BE2C (cell line): ENCODE results near the gene CBLN2. TPM values are rescaled to one million over a fixed set of nuclear protein-coding genes. Genes with fewer than 3 reads are reported as not detected.

Experiments used
- DNase-seq: peaks from one replicate; pipeline ENCODE4 v3.0.0-alpha.2; 2020
- H3K27me3 ChIP-seq: fragments of 250-450 bp; sonication (Bioruptor Pico); 2 replicates; pipeline ENCODE4 v1.5.1; 2020; ENCODE audit warnings: mild to moderate bottlenecking
- H3K36me3 ChIP-seq: fragments of 250-450 bp; sonication (Bioruptor Pico); 2 replicates; pipeline ENCODE4 v1.5.1; 2020; ENCODE audit warnings: mild to moderate bottlenecking
- H3K4me1 ChIP-seq: fragments of 250-450 bp; sonication (Bioruptor Pico); 2 replicates; pipeline ENCODE4 v1.5.1; 2020
- H3K4me3 ChIP-seq: 2 replicates; pipeline ENCODE4 v1.5.1; 2011; ENCODE audit warnings: low read depth, low read length
- H3K9me3 ChIP-seq: fragments of 250-450 bp; sonication (Bioruptor Pico); 2 replicates; pipeline ENCODE4 v1.5.1; 2020
- polyA plus RNA-seq: library from polyadenylated mRNA; unstranded; fragments of >200 nt; gene quantifications from one replicate; pipeline ENCODE4 v1.2.1, GENCODE V29; 2012; ENCODE audit warnings: low read depth, missing spikeins; ENCODE audit not compliant: insufficient read length, insufficient read depth
- TF ChIP-seq, protein P1 (sequence below): IDR thresholded peaks from 2 replicates; pipeline ENCODE4 v1.5.1; 2012; ENCODE audit warnings: mild to moderate bottlenecking, low read depth, low read length

The CBLN2 gene
- not detected for polyA plus RNA-seq

DNA sequence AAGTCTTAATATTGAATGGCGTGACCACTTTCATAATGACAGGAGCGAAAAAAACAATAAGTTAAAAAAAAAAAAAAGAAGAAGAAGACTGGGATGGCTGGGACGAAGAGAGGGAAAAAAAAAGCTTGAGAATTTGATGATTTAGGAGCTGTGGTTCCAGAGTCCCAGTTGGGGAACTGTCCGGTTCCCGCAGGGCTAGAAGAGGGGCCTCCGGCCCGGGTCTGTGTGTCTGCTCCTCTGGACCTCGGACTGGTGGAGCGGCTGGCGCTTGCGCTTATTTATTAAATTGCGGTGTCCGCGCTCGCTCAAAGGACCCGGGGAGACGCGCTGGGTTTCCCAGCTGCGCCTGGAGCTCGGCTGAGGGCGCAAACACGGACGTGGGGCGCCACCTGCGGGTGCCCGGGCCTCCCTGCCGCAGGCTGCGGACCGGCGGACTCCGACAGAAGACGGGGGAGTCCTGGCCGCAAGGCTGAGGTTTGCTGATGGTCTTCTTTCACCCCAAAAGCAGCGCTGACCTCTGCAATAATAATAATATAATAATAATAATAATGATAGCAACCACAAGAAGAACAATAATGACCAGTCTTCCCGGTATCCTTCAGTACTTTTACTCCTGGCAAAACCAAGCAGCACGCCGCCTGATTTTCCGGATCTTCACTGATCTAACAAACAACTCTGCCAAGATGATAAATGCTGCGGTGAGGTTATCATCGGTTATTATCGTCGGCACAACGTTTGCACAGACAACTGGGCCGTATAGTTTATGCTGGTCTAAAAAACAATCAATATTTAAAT, at the start of gene CBLN2:
CBLN2 (minus strand) TSS at position 251 of the 795 bp plus-strand sequence. CDS start 2,182 bp downstream, outside the sequence.
- TF ChIP-seq, protein P1, sequence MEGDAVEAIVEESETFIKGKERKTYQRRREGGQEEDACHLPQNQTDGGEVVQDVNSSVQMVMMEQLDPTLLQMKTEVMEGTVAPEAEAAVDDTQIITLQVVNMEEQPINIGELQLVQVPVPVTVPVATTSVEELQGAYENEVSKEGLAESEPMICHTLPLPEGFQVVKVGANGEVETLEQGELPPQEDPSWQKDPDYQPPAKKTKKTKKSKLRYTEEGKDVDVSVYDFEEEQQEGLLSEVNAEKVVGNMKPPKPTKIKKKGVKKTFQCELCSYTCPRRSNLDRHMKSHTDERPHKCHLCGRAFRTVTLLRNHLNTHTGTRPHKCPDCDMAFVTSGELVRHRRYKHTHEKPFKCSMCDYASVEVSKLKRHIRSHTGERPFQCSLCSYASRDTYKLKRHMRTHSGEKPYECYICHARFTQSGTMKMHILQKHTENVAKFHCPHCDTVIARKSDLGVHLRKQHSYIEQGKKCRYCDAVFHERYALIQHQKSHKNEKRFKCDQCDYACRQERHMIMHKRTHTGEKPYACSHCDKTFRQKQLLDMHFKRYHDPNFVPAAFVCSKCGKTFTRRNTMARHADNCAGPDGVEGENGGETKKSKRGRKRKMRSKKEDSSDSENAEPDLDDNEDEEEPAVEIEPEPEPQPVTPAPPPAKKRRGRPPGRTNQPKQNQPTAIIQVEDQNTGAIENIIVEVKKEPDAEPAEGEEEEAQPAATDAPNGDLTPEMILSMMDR, result peak; percentile 64
- DNase-seq, result peak; percentile 78
- Histone ChIP-seq H3K4me3 (peak within 1 kb of the TSS; percentile 51), H3K27me3 (peaks cover 27% of the 10 kb centered on the region), H3K9me3 (no peaks in the 10 kb centered on the region), H3K4me1 (no peaks in the 10 kb centered on the region), H3K36me3 (no peaks in the 10 kb centered on the region)

DNA sequence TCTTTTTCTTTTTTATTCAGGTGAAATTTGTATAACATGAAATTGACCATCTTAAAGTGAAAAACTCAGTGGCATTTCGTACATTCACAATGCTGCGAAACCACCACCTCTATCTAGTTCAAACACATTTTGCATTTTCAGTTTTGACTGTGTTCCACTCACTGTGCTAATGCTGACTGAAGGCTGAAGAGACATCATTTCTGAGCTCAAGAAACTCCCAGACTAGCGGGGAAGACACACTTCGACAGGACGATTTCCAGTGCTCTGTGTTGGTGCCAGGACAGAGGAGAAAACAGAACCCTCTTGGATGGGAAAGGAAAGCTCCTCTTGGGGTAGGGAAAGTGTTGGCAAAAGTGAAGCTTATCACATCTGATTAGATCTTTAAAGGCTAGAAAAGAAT, 44.2 kb upstream of the CBLN2 start:
- no peaks in the 10 kb centered on the region for H3K27me3 ChIP-seq
- no peak overlapping the region for H3K4me3 ChIP-seq
- TF ChIP-seq, protein P1, result no peak
- H3K4me1 ChIP-seq, result no peaks in the 10 kb centered on the region
- no peaks in the 10 kb centered on the region for H3K9me3 ChIP-seq
- no peaks in the 10 kb centered on the region for H3K36me3 ChIP-seq
- DNase-seq, result no peak

DNA sequence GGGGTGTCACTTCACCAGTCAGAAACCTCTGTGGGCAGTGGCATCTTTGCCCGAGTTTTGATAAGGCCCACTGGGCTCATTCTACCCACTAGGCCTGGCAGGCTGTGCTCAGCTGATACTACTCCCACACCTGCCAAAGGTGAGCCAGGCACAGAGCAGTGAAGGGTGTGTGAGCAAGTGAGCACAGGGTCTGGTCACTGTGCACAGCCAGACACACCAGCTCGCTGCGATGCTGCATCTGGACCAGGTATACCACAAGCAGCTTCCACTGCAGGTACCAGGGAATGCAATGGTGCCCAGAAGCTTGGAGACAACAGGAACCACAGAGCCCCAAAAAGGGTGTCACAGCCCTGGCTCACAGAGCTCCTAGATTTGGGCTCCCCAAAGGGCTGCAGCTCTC, 40.6 kb upstream of the CBLN2 start:
- H3K27me3 ChIP-seq, result no peaks in the 10 kb centered on the region
- no peaks in the 10 kb centered on the region for H3K9me3 ChIP-seq
- no peak overlapping the region for H3K4me3 ChIP-seq
- TF ChIP-seq, protein P1, result no peak
- DNase-seq, result no peak
- H3K36me3 ChIP-seq, result no peaks in the 10 kb centered on the region
- no peaks in the 10 kb centered on the region for H3K4me1 ChIP-seq

DNA sequence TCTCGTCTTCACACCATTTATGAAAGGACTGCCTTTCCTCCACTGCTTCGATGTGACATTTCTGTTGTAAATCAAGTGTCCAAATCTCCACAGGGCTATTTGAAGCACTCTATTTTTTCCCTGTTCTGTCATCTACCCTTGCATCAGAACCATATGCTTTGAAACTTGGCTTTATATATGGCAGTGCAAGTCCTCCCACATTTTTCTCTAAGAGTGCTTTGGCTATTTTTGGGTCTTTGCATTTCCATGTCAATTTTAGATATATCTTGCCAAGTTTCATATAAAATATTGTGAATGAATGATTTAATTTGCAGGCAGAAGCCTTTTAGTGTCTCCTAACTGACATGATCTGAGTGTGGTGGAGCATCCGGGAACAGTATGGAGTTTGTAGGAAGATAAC, 37.8 kb upstream of the CBLN2 start:
- TF ChIP-seq, protein P1, result no peak

DNA sequence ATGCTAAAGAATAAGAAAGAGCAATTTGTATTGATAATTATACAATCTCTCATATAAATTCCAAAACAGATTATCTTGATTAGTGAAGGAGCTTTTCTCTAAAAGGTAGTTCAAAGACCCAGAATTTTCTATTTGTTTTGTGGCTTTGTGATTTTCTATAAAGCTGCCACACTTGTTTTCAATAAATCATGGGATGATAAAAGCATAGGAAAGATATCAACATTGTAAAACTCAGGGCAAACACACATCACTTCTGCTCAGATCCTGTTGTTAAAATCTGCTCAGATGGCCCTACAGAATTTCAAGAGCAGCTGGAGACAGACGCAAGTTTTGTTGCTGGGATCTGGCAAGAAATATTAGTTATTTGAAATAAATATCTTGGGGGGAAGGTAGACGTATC, 28.8 kb upstream of the CBLN2 start:
- H3K9me3 ChIP-seq, result no peaks in the 10 kb centered on the region
- H3K27me3 ChIP-seq, result no peaks in the 10 kb centered on the region
- TF ChIP-seq, protein P1, result no peak
- no peak overlapping the region for H3K4me3 ChIP-seq
- H3K4me1 ChIP-seq, result no peaks in the 10 kb centered on the region
- no peak for DNase-seq
- no peaks in the 10 kb centered on the region for H3K36me3 ChIP-seq

More for the DNA sequence above, 37.8 kb upstream of the CBLN2 start:
- no peaks in the 10 kb centered on the region for H3K27me3 ChIP-seq
- no peaks in the 10 kb centered on the region for H3K9me3 ChIP-seq
- no peak overlapping the region for H3K4me3 ChIP-seq
- no peaks in the 10 kb centered on the region for H3K4me1 ChIP-seq
- DNase-seq, result no peak
- H3K36me3 ChIP-seq, result no peaks in the 10 kb centered on the region

DNA sequence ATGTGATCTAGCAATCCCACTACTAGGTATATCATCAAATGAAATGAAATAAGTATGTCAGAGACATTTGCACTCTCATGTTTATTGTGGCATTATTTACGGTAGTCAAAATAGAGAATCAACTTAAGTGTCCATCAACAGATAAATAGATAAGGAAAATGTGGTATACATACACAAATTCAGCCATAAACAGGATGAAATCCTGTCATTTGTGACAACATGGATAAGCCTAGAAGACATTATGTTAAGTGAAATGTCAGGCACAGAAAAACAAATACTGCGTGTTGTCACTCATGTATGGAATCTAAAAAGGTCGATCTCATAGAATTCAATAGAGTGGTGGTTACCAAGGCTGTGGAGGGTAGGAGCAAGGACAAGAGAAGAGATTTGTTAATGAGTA, 22.1 kb upstream of the CBLN2 start:
- H3K4me3 ChIP-seq, result no peak overlapping the region
- no peak for DNase-seq
- H3K36me3 ChIP-seq, result no peaks in the 10 kb centered on the region
- H3K9me3 ChIP-seq, result no peaks in the 10 kb centered on the region
- TF ChIP-seq, protein P1, result no peak
- no peaks in the 10 kb centered on the region for H3K27me3 ChIP-seq
- no peaks in the 10 kb centered on the region for H3K4me1 ChIP-seq
